Calu3 (cell line): ENCODE data around the gene ZNF784. TPM values are rescaled to one million over a fixed set of nuclear protein-coding genes. Genes with fewer than 3 reads are reported as not detected.
"Not testable (repeated sequence)": the region's sequence is repeated elsewhere in the genome, so short reads cannot be mapped to it uniquely, and the experiment has no call there.

ENCODE experiments used
- BruUV-seq: library from RNA; stranded (reverse); fragments of 400-500 nt; replicated peaks from 2 replicates; lab custom pipeline; 2021; lab: Mats Ljungman, UMichigan
- CTCF ChIA-PET: fragments of 300-600 bp; sonication (Branson Sonifier 250); formaldehyde crosslinking; loops from one replicate; lab custom pipeline; 2022; ENCODE audit warnings: antibody characterized with exemption; lab: Charles Lee
- DNase-seq: peaks from one replicate; pipeline ENCODE4 v3.0.0; 2022
- H3K27ac Mint-ChIP-seq: one replicate; pipeline ENCODE4 v1.8.0; 2022; ENCODE audit warnings: mixed read lengths; ENCODE audit not compliant: unreplicated experiment
- H3K27me3 Mint-ChIP-seq: one replicate; pipeline ENCODE4 v1.8.0; 2022; ENCODE audit warnings: mixed read lengths; ENCODE audit not compliant: unreplicated experiment
- H3K36me3 Mint-ChIP-seq: one replicate; pipeline ENCODE4 v1.8.0; 2022; ENCODE audit warnings: mild to moderate bottlenecking, moderate library complexity, mixed read lengths; ENCODE audit not compliant: insufficient read depth, unreplicated experiment
- H3K4me1 Mint-ChIP-seq: one replicate; pipeline ENCODE4 v1.8.0; 2022; ENCODE audit warnings: mild to moderate bottlenecking, low read depth, mixed read lengths; ENCODE audit not compliant: unreplicated experiment
- H3K4me3 Mint-ChIP-seq: one replicate; pipeline ENCODE4 v1.8.0; 2022; ENCODE audit warnings: mild to moderate bottlenecking, low read depth, moderate library complexity, mixed read lengths; ENCODE audit not compliant: unreplicated experiment
- H3K9me3 Mint-ChIP-seq: one replicate; pipeline ENCODE4 v1.8.0; 2022; ENCODE audit warnings: low read depth, mixed read lengths; ENCODE audit not compliant: unreplicated experiment
- CTCF ChIP-seq: fragments of 200-600 bp; IDR thresholded peaks from one replicate; pipeline ENCODE4 v1.8.0; 2022; ENCODE audit warnings: antibody characterized with exemption; ENCODE audit not compliant: unreplicated experiment
- intact Hi-C: fragments of 100-400 bp; cut with micrococcal nuclease; formaldehyde crosslinking; loops from one replicate; pipeline ENCODE4 v1.10.0; 2022; ENCODE audit not compliant: unreplicated experiment
- total RNA-seq: library from RNA; stranded (reverse); gene quantifications from 2 replicates; pipeline ENCODE4 v1.2.3, GENCODE V29; 2022

Gene ZNF784
- total RNA-seq, 1 experiment from 2014 or later: 6.0 TPM

DNA sequence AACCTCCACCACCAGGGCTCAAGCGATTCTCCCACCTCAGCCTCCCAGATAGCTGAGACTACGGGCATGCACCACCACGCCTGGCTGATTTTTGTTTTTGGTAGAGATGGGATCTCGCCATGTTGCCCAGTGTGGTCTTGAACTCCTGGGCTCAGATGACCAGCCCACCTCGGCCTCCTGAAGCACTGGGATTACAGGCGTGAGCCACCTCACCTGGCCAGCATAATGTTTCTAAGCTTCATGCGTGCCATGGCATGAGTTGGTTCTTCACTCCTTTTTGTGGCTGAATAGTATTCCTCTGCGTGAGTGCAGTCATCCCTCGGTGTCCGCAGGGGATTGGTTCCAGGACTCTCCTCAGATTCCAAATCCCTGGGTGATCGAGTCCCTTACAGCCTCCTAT, 39.5 kb downstream of the ZNF784 start:
- H3K9me3 Mint-ChIP-seq: no peaks in the 10 kb centered on the region
- H3K27ac Mint-ChIP-seq: peak overlapping the region; percentile 13
- BruUV-seq: no TSS peak
- intact Hi-C loops: loop anchor here (5.0 kb wide), 1 partner anchor 38 kb away; the partner anchor contains the start of gene SBK3
- H3K4me1 Mint-ChIP-seq: peaks cover 32% of the 10 kb centered on the region
- H3K4me3 Mint-ChIP-seq: peak overlapping the region; percentile 62
- H3K27me3 Mint-ChIP-seq: peaks cover 30% of the 10 kb centered on the region
- no peak for TF ChIP-seq CTCF
- CTCF ChIA-PET: interaction anchor here (0.6 kb wide), 1 partner anchor 16 kb away, joined by 5 read pairs; no protein-coding TSS in a partner anchor
- peaks cover 22% of the 10 kb centered on the region for H3K36me3 Mint-ChIP-seq
- no peak for DNase-seq

- CTCF ChIA-PET: interaction anchor here (0.5 to 0.9 kb wide), 2 partner anchors 58 to 416 kb away, joined by 3 to 4 read pairs; no protein-coding TSS in a partner anchor
- H3K4me3 Mint-ChIP-seq: not testable (repeated sequence)
Observed at GRCh38 chr19:55583897-55584296, 40.5 kb downstream of the ZNF784 start.

DNA sequence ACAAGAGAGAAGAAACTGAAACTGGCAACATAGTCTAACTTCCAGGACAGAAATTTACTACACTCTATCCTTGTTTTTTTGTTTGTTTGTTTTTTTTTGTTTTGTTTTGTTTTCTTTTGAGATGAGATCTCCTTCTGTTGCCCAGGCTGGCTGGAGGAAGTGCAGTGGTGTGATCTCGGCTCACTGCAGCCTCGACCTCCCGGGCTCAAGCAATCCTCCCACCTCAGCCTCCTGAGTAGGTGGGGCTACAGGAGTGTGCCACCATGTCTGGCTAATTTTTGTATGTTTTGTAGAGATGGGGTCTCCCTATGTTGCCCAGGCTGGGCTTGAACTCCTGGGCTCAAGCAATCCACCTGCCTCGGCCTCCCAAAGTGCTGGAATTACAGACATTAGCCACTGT, 42.1 kb downstream of the ZNF784 start:
- not testable (repeated sequence) for DNase-seq, BruUV-seq, H3K9me3 Mint-ChIP-seq, H3K27ac Mint-ChIP-seq
- intact Hi-C loops: loop anchor here (5.0 kb wide), 1 partner anchor 35 kb away; the partner anchor contains the start of gene SBK3
- peaks cover 39% of the 10 kb centered on the region for H3K4me1 Mint-ChIP-seq
- peak overlapping the region; percentile 80 for H3K4me3 Mint-ChIP-seq
- peaks cover 29% of the 10 kb centered on the region for H3K36me3 Mint-ChIP-seq
- CTCF ChIA-PET: interaction anchor here (1.0 kb wide), 1 partner anchor 49 kb away, joined by 3 read pairs; no protein-coding TSS in a partner anchor
- H3K27me3 Mint-ChIP-seq: peaks cover 21% of the 10 kb centered on the region

More at GRCh38 chr19:55583897-55584296, 40.5 kb downstream of the ZNF784 start:
- BruUV-seq, DNase-seq, H3K27ac Mint-ChIP-seq, H3K9me3 Mint-ChIP-seq: not testable (repeated sequence)
- Mint-ChIP-seq H3K27me3 (peaks cover 21% of the 10 kb centered on the region), H3K4me1 (peaks cover 39% of the 10 kb centered on the region), H3K36me3 (peaks cover 26% of the 10 kb centered on the region)
- intact Hi-C loops: loop anchor here (5.0 kb wide), 1 partner anchor 37 kb away; the partner anchor contains the start of gene SBK3

GRCh38 chr19:55581823-55582223, 42.5 kb downstream of the ZNF784 start:
- CTCF ChIA-PET: interaction anchor here (0.5 to 1.5 kb wide), 3 partner anchors 17 to 50 kb away, joined by 3 to 11 read pairs (median 4); partner anchors contain the start of gene FIZ1
- H3K27ac Mint-ChIP-seq: no peak overlapping the region
- H3K4me3 Mint-ChIP-seq: peak overlapping the region; percentile 80
- no TSS peak for BruUV-seq
- TF ChIP-seq CTCF: no peak
- intact Hi-C loops: loop anchor here (5.0 kb wide), 1 partner anchor 35 kb away; the partner anchor contains the start of gene SBK3
- peaks cover 28% of the 10 kb centered on the region for H3K36me3 Mint-ChIP-seq
- H3K9me3 Mint-ChIP-seq: no peaks in the 10 kb centered on the region
- peaks cover 39% of the 10 kb centered on the region for H3K4me1 Mint-ChIP-seq
- peaks cover 21% of the 10 kb centered on the region for H3K27me3 Mint-ChIP-seq
- DNase-seq: no peak

DNA sequence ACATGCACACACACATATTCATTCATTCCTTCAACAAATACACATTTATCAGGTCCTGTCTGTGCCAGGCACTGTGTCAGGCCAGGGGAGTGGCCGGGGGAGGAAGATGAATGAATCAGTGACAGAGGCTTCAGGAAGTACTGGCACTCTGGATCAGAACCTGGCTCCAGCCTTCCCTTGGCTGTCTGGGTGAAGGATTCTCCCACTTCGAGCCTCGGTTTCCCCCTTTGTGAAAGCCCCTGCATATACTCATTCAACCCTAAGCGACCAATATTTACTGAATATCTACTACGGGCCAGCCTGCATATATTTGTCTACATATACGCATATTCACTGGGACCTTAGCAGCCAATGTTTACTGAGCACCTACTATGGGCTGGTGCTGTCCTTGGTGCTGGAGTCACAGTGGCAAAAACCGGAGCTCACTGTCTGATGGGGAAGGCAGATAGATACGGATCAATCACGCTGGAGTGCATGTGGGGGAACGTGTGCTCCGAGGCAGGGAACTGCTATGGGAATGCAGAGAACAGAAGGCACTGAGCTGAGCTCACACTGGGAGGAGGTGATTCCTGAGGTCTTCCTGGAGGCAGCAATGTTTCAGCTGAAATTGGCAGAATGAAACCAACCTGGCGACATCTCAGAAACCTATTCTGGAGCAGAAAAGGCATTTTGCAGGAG, 43.1 kb downstream of the ZNF784 start:
- TF ChIP-seq CTCF: no peak
- BruUV-seq: no TSS peak
- DNase-seq: peak; percentile 44
- Mint-ChIP-seq H3K9me3 (no peaks in the 10 kb centered on the region), H3K4me3 (peak overlapping the region; percentile 80), H3K4me1 (peaks cover 35% of the 10 kb centered on the region), H3K27me3 (peaks cover 17% of the 10 kb centered on the region), H3K36me3 (peaks cover 28% of the 10 kb centered on the region), H3K27ac (peak overlapping the region; percentile 52)
- intact Hi-C loops: loop anchor here (5.0 kb wide), 1 partner anchor 34 kb away; the partner anchor contains the start of gene SBK3
- CTCF ChIA-PET: interaction anchor here (0.5 to 1.5 kb wide), 4 partner anchors 13 to 50 kb away, joined by 3 to 11 read pairs (median 4); partner anchors contain the start of gene FIZ1
